SK-N-MC (cell line): ENCODE results near the gene PRKCSH.

Source experiments
- EZH2 ChIP-seq: fragments of 200-600 bp; sonication (generic); IDR thresholded peaks from one replicate; pipeline ENCODE4 v1.6.1; 2017; ENCODE audit warnings: antibody characterized with exemption
- FOXP2 ChIP-seq: optimal IDR thresholded peaks from 2 replicates; pipeline ENCODE3; 2011; ENCODE audit warnings: mild to moderate bottlenecking, moderate library complexity; ENCODE audit not compliant: insufficient read depth; ENCODE audit errors: extremely low read length, control extremely low read depth
- POLR2AphosphoS5 ChIP-seq: IDR thresholded peaks from 2 replicates; pipeline ENCODE4 v1.6.1; 2012; ENCODE audit warnings: mild to moderate bottlenecking, low read depth, low read length, borderline replicate concordance

DNA sequence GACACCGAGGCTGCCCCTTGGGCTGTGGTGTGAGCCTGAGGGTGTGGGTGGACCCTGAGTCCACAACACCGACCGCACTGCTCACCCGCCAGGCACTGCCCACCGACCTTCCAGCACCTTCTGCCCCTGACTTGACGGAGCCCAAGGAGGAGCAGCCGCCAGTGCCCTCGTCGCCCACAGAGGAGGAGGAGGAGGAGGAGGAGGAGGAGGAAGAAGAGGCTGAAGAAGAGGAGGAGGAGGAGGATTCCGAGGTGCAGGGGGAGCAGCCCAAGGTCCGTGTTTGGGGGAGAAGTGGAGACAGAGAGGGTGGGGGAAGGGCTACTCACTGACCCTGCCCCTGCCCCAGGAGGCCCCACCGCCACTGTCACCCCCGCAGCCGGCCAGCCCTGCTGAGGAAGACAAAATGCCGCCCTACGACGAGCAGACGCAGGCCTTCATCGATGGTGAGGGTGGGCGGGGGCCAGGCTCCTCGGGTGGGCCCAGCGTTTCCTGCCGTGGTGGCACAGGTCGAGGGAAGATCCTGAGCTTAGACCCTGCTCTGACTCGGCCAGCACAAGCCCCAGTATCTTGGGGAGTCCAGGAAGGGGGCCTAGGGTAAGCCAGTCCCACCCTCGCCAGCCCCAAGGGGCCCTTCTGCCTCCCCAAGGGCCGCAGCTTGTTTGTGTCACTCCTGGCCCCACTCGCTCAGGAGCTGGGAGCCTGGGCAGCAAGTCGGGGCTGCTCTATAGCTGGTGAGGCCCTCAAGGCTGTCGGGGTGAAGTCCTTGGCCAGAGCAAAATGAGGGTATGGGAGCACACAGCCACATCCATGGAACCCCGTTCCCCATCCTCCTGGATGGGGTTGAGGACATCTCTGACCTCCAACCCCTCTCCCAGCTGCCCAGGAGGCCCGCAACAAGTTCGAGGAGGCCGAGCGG, 12.2 kb downstream of the PRKCSH start:
- TF ChIP-seq EZH2 (no peak), POLR2AphosphoS5 (no peak), FOXP2 (no peak)
